Liver (tissue), 3 donors: ENCODE results near the gene GNB1.

Experiments
- CTCF ChIP-seq: fragments of 150-350 bp; IDR thresholded peaks from 2 replicates; pipeline ENCODE4 v1.5.1; 2017; ENCODE audit warnings: improper control_type of control experiment, low read depth, low read length; ENCODE audit not compliant: missing input control
- FOXA1 ChIP-seq: IDR thresholded peaks from 2 replicates; pipeline ENCODE4 v1.6.1; 2016; ENCODE audit warnings: antibody characterized with exemption
- HNF4A ChIP-seq, 2 donors: conservative IDR thresholded peaks; 2 replicates each; pipeline ENCODE4 v1.6.1; 2016; ENCODE audit warnings: antibody characterized with exemption in 2 of 2, mild to moderate bottlenecking in 2 of 2
- MAX ChIP-seq: IDR thresholded peaks from 2 replicates; pipeline ENCODE4 v1.6.1; 2016; ENCODE audit warnings: antibody characterized with exemption
- RAD21 ChIP-seq, 2 donors: IDR thresholded peaks; 2 replicates each; pipeline ENCODE4 v1.6.1; 2016; ENCODE audit warnings: antibody characterized with exemption in 2 of 2, mild to moderate bottlenecking in 2 of 2
- REST ChIP-seq: IDR thresholded peaks from 2 replicates; pipeline ENCODE4 v1.6.1; 2016; ENCODE audit warnings: antibody characterized with exemption, mild to moderate bottlenecking
- SP1 ChIP-seq: IDR thresholded peaks from 2 replicates; pipeline ENCODE4 v1.6.1; 2018; ENCODE audit warnings: antibody characterized with exemption, mild to moderate bottlenecking
- YY1 ChIP-seq: IDR thresholded peaks from 2 replicates; pipeline ENCODE4 v1.6.1; 2016; ENCODE audit warnings: antibody characterized with exemption, mild to moderate bottlenecking
- ZBTB33 ChIP-seq: IDR thresholded peaks from 2 replicates; pipeline ENCODE4 v1.6.1; 2016; ENCODE audit warnings: antibody characterized with exemption
- donor health status: healthy.
- donor health status: healthy.

GRCh38 chr1:1921459-1921862 is 30.6 kb upstream of the GNB1 start:
- no peak for TF ChIP-seq RAD21 (IDR thresholded peaks at IDR 0.05)
- no peak for TF ChIP-seq MAX
- TF ChIP-seq REST = no peak
- no peak for TF ChIP-seq CTCF
- no peak for TF ChIP-seq YY1
- no peak for TF ChIP-seq HNF4A (conservative IDR thresholded peaks at IDR 0.05)
- no peak for TF ChIP-seq ZBTB33
- no peak for TF ChIP-seq SP1
- no peak for TF ChIP-seq FOXA1
